PC-9 (cell line): Measurements from ENCODE around the gene FAM3D. TPM values are rescaled to one million over a fixed set of nuclear protein-coding genes. Genes with fewer than 3 reads are reported as not detected.

ENCODE experiments used
- BruUV-seq: library from RNA; stranded (reverse); fragments of 400-500 nt; replicated peaks from 2 replicates; lab custom pipeline; 2021; lab: Mats Ljungman, UMichigan
- CTCF ChIA-PET: fragments of 300-600 bp; sonication (Branson Sonifier 250); formaldehyde crosslinking; loops from one replicate; lab custom pipeline; 2022; ENCODE audit warnings: antibody characterized with exemption; lab: Charles Lee
- POLR2A ChIA-PET: fragments of 300-600 bp; sonication (Branson Sonifier 250); formaldehyde crosslinking; loops from one replicate; lab custom pipeline; 2022; ENCODE audit warnings: antibody characterized with exemption; ENCODE audit not compliant: unreplicated experiment; lab: Charles Lee
- DNase-seq, 2 experiments: peaks; one replicate each; pipeline versions ENCODE4 v3.0.0 to v3.0.0-alpha.2; 2015 to 2022; ENCODE audit warnings: mixed read lengths in 1 of 2
- H2AFZ ChIP-seq: fragments of 200-600 bp; sonication (generic); 2 replicates; pipeline ENCODE4 v1.8.1; 2017; ENCODE audit warnings: antibody characterized with exemption
- H3F3A ChIP-seq: fragments of 200-600 bp; sonication (generic); 2 replicates; pipeline ENCODE4 v1.8.1; 2017; ENCODE audit warnings: antibody characterized with exemption, mild to moderate bottlenecking, low read depth; ENCODE audit not compliant: insufficient read depth
- H3K27ac ChIP-seq: fragments of 200-600 bp; sonication (generic); 2 replicates; pipeline ENCODE4 v1.6.1; 2016; ENCODE audit warnings: mixed run types
- H3K27me3 ChIP-seq: fragments of 200-600 bp; sonication (generic); 2 replicates; pipeline ENCODE4 v1.6.1; 2016; ENCODE audit warnings: low read depth, mixed run types; ENCODE audit not compliant: insufficient read depth
- H3K36me3 ChIP-seq: fragments of 200-600 bp; sonication (generic); 2 replicates; pipeline ENCODE4 v1.6.1; 2016; ENCODE audit warnings: low read depth, mixed run types
- H3K4me1 ChIP-seq: fragments of 200-600 bp; sonication (generic); replicated peaks from 2 replicates; pipeline ENCODE4 v1.6.1; 2016; ENCODE audit warnings: mixed run types; ENCODE audit not compliant: insufficient read depth
- H3K4me2 ChIP-seq: fragments of 200-600 bp; sonication (generic); 2 replicates; pipeline ENCODE4 v1.6.1; 2017; ENCODE audit warnings: mixed run types
- H3K4me3 ChIP-seq: fragments of 200-600 bp; sonication (generic); 2 replicates; pipeline ENCODE4 v1.6.1; 2016; ENCODE audit warnings: mixed run types
- H3K79me2 ChIP-seq: fragments of 200-600 bp; sonication (generic); 2 replicates; pipeline ENCODE4 v1.6.1; 2017; ENCODE audit warnings: low read depth, mixed run types
- H3K9me2 ChIP-seq: fragments of 200-600 bp; sonication (generic); 2 replicates; pipeline ENCODE4 v1.8.1; 2017; ENCODE audit warnings: mild to moderate bottlenecking; ENCODE audit not compliant: insufficient read depth
- H3K9me3 ChIP-seq: fragments of 200-600 bp; sonication (generic); 2 replicates; pipeline ENCODE4 v1.8.1; 2016; ENCODE audit warnings: low read depth; ENCODE audit not compliant: insufficient read depth
- H4K20me1 ChIP-seq: fragments of 200-600 bp; sonication (generic); 2 replicates; pipeline ENCODE4 v1.8.1; 2017; ENCODE audit not compliant: insufficient read depth
- CTCF ChIP-seq: fragments of 200-600 bp; sonication (generic); conservative IDR thresholded peaks from 2 replicates; pipeline ENCODE4 v1.6.1; 2017; ENCODE audit warnings: mixed run types, antibody characterized with exemption, mild to moderate bottlenecking, moderate library complexity
- EZH2 ChIP-seq: fragments of 200-600 bp; sonication (generic); IDR thresholded peaks from 2 replicates; pipeline ENCODE4 v1.8.0; 2017; ENCODE audit warnings: antibody characterized with exemption, low read depth
- intact Hi-C: fragments of 100-400 bp; cut with micrococcal nuclease; formaldehyde crosslinking; loops from one replicate; pipeline ENCODE4 v1.10.0; 2022; ENCODE audit not compliant: unreplicated experiment
- total RNA-seq: library from RNA; stranded (reverse); gene quantifications from 2 replicates; pipeline ENCODE4 v1.2.3, GENCODE V29; 2021

Gene FAM3D
- total RNA-seq, 1 experiment from 2014 or later, result not detected

DNA sequence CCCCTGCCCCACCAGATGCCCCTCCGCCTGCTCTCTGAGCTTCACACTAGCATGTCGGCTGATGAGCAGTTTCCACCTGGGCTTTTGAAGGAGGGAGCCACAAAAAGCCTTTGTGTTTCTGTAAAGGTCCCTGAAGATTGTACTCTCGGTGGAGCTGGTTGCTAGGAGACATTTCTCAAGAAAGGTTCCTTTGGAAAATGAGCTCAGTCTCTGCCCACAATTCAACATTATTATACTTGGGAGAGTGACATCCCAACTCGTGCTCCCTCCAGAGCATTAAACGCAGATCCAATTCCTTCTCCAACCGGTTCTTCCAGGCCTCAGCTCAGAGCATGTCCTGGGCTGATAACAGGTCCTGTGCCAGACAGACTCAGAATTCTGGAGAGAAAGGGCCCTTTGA is 62.5 kb downstream of the FAM3D start:
- Histone ChIP-seq H3F3A (0 out of 2 replicates have a peak, but pooled peaks cover 9% of the 10 kb centered on the region), H3K4me1 (peaks cover 15% of the 10 kb centered on the region), H3K27me3 (peaks cover 7% of the 10 kb centered on the region), H3K79me2 (no peaks in the 10 kb centered on the region), H3K9me2 (no peaks in the 10 kb centered on the region), H3K9me3 (no peaks in the 10 kb centered on the region), H3K36me3 (no peaks in the 10 kb centered on the region), H4K20me1 (no peaks in the 10 kb centered on the region), H3K4me2 (no peak overlapping the region), H2AFZ (no peak overlapping the region), H3K27ac (no peak overlapping the region), H3K4me3 (no peak overlapping the region)
- DNase-seq, result no peak
- BruUV-seq, result no TSS peak
- CTCF ChIA-PET, result no interaction called here
- POLR2A ChIA-PET, result no interaction called here
- intact Hi-C loops, result no loop called here
- TF ChIP-seq CTCF, result no peak
- no peak for TF ChIP-seq EZH2

- no peaks in the 10 kb centered on the region for H3K9me2 ChIP-seq
- ChIA-PET POLR2A (no interaction called here), CTCF (no interaction called here)
- H3K36me3 ChIP-seq, result no peaks in the 10 kb centered on the region
- H3K4me3 ChIP-seq, result no peak overlapping the region
- H3K79me2 ChIP-seq, result no peaks in the 10 kb centered on the region
- peaks cover 12% of the 10 kb centered on the region for H3K4me1 ChIP-seq
- DNase-seq, result no peak
- H3K27me3 ChIP-seq, result peaks cover 7% of the 10 kb centered on the region
- 0 out of 2 replicates have a peak, but pooled peaks cover 6% of the 10 kb centered on the region for H3F3A ChIP-seq
- intact Hi-C loops, result no loop called here
- H2AFZ ChIP-seq, result no peak overlapping the region
- no peaks in the 10 kb centered on the region for H3K9me3 ChIP-seq
- BruUV-seq, result no TSS peak
- H3K27ac ChIP-seq, result no peak overlapping the region
- TF ChIP-seq EZH2 (no peak), CTCF (no peak)
- H4K20me1 ChIP-seq, result no peaks in the 10 kb centered on the region
- H3K4me2 ChIP-seq, result no peak overlapping the region
Observed at GRCh38 chr3:58603606-58604005, 63.0 kb downstream of the FAM3D start.

DNA sequence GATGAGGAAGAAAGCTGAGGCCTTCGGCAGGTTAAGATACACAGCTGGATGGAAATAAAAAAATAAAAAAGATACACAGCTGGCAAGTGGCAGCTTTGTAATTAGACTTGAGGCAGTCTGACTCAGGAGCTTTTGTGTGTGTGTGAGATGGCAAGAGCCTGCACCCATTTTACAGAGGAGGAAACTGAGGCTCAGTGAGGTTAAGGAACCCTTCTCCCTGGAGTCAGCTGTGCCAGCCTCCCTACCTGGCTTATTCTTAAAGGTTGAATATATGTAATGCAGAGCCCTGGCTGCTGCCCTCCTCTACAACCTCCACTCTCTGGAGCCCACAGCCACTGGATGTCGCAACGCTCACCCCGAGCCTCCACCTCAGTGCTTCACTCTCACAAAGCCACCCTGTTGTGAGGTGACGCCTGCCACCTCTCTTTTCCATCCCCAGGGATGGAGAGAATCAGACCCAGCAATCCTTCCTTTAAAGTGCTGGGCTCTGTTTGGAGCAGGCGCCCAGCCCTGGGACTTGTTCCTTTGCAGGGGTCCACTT is 68.7 kb downstream of the FAM3D start:
- no peak overlapping the region for H3K27ac ChIP-seq
- CTCF ChIA-PET, result no interaction called here
- H3K4me2 ChIP-seq, result no peak overlapping the region
- DNase-seq, result no peak
- no peak overlapping the region for H3K4me3 ChIP-seq
- H3F3A ChIP-seq, result no peaks in the 10 kb centered on the region
- intact Hi-C loops, result no loop called here
- H3K9me3 ChIP-seq, result no peaks in the 10 kb centered on the region
- H3K9me2 ChIP-seq, result no peaks in the 10 kb centered on the region
- H2AFZ ChIP-seq, result no peak overlapping the region
- H3K27me3 ChIP-seq, result peaks cover 14% of the 10 kb centered on the region
- no peaks in the 10 kb centered on the region for H4K20me1 ChIP-seq
- H3K79me2 ChIP-seq, result no peaks in the 10 kb centered on the region
- POLR2A ChIA-PET, result interaction anchor here (0.6 kb wide), 1 partner anchor 111 kb away, joined by 3 read pairs; no protein-coding TSS in a partner anchor
- TF ChIP-seq EZH2, result no peak
- no peak for TF ChIP-seq CTCF
- H3K4me1 ChIP-seq, result no peaks in the 10 kb centered on the region
- BruUV-seq, result no TSS peak
- H3K36me3 ChIP-seq, result no peaks in the 10 kb centered on the region
